Measurements from ENCODE around the gene ALDH3A1.
A peak's percentile ranks its signal among the peaks of the same experiment; 100 is the strongest.

DNA sequence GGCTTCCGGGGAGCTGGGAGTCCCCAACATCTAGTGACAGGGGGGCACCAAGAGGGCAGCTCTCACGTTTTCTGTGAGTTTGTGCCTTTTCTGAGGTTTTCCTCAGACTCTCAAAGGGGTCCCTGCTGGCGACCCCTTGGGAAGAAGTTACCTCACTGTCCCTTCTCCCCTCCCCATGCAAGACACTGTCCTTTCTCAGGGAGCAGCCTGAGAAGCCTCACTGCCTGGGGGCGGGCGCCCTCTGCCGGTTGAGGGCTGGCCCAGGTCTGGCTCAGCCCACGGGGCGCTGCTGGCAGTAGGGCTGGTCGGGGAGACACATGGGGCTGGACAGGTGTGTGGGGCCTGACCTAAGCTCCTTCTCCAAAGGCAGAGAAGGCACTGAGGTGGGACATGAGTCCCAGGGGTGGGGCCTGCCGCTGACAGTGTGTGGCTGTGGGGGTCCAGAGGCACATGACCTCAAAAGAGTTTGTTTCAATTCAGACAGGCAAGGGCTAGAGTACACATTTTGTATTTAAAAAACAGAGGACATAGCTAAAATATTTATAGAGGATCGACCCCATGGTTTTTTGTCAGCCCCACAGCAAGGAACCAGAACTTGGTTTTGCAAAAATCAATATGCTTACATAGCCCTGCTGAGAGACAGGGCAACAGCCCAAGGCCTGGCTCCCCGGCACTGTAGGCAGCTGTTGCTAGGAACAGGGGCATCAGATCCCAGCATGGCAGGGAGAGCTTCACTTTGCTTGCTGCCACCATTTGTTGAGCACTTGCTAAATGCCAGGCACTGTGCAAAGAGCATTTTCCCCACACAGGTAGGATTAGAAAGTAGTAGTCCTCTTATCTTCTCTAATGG is 18.5 kb upstream of the ALDH3A1 start:
- TF ChIP-seq EZH2 (IDR thresholded peaks at IDR 0.05; ENCODE audit: borderline replicate concordance, control insufficient read depth, low read depth, low read length): no peak
- TF ChIP-seq CTCF (IDR thresholded peaks at IDR 0.05 in 2 of 3, conservative IDR thresholded peaks at IDR 0.05 in 1 of 3; ENCODE audit: control insufficient read depth in 2 of 3, extremely low read depth in 1 of 3, insufficient read depth in 1 of 3, low read depth in 3 of 3, low read length in 3 of 3): peak; percentile 98 to 99 (median 99)
- TF ChIP-seq, protein P1, sequence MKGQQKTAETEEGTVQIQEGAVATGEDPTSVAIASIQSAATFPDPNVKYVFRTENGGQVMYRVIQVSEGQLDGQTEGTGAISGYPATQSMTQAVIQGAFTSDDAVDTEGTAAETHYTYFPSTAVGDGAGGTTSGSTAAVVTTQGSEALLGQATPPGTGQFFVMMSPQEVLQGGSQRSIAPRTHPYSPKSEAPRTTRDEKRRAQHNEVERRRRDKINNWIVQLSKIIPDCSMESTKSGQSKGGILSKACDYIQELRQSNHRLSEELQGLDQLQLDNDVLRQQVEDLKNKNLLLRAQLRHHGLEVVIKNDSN (IDR thresholded peaks at IDR 0.05; ENCODE audit: borderline replicate concordance, extremely low read length, insufficient read depth, low read depth, low read length): no peak
- no peak for TF ChIP-seq KDM1A (IDR thresholded peaks at IDR 0.05; ENCODE audit: borderline replicate concordance)
- TF ChIP-seq, protein P2, sequence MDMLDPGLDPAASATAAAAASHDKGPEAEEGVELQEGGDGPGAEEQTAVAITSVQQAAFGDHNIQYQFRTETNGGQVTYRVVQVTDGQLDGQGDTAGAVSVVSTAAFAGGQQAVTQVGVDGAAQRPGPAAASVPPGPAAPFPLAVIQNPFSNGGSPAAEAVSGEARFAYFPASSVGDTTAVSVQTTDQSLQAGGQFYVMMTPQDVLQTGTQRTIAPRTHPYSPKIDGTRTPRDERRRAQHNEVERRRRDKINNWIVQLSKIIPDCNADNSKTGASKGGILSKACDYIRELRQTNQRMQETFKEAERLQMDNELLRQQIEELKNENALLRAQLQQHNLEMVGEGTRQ (IDR thresholded peaks at IDR 0.05; ENCODE audit: borderline replicate concordance, low read depth, low read length): no peak

Data from GM12878 (cell line).